Breast epithelium (tissue), 4 donors: ENCODE data around the gene CADPS2. TPM values are rescaled to one million over a fixed set of nuclear protein-coding genes. Genes with fewer than 3 reads are reported as not detected.

Source experiments
- DNase-seq, 2 donors: peaks; one replicate each; pipeline ENCODE4 v3.0.0-alpha.2; 2019; ENCODE audit warnings: low spot score in 2 of 2
- H3K27ac ChIP-seq, 2 donors: fragments of 200-600 bp; sonication (generic) in 1 of 2; one replicate each; pipeline ENCODE4 v1.5.1; 2016 to 2019; ENCODE audit warnings: mild to moderate bottlenecking in 1 of 2
- H3K27me3 ChIP-seq, 2 donors: fragments of 200-600 bp; sonication (generic) in 1 of 2; one replicate each; pipeline versions ENCODE4 v1.5.1 to v1.6.0; 2017 to 2019; ENCODE audit warnings: control low read depth in 1 of 2, mild to moderate bottlenecking in 1 of 2
- H3K36me3 ChIP-seq: fragments of 200-600 bp; one replicate; pipeline ENCODE4 v1.5.1; 2019
- H3K4me1 ChIP-seq, 2 donors: fragments of 200-600 bp; sonication (generic); one replicate each; pipeline ENCODE4 v1.5.1; 2016 to 2019; ENCODE audit warnings: control low read depth in 1 of 2
- H3K4me3 ChIP-seq, 3 donors: fragments of 200-600 bp; sonication (generic); 1 replicate in 2 of 3; 2 replicates in 1 of 3; pipeline ENCODE4 v1.5.1; 2016 to 2019; ENCODE audit warnings: mild to moderate bottlenecking in 3 of 3, moderate library complexity in 2 of 3
- H3K9me3 ChIP-seq, 2 donors: fragments of 200-600 bp; sonication (generic) in 1 of 2; one replicate each; pipeline ENCODE4 v1.5.1; 2016 to 2019; ENCODE audit warnings: control low read depth in 1 of 2
- CTCF ChIP-seq, 3 donors: fragments of 450-650 bp; IDR thresholded peaks; one replicate each; pipeline ENCODE4 v1.5.1; 2016 to 2017; ENCODE audit warnings: antibody characterized with exemption in 3 of 3, mild to moderate bottlenecking in 3 of 3, moderate library complexity in 3 of 3
- POLR2A ChIP-seq: fragments of 450-650 bp; IDR thresholded peaks from one replicate; pipeline ENCODE4 v1.6.1; 2016; ENCODE audit warnings: antibody characterized with exemption, mild to moderate bottlenecking, moderate library complexity
- POLR2AphosphoS5 ChIP-seq, 3 donors: sonication (generic); formaldehyde crosslinking; IDR thresholded peaks; one replicate each; pipeline ENCODE4 v1.6.1; 2017; ENCODE audit warnings: antibody characterized with exemption in 3 of 3
- intact Hi-C: fragments of 100-400 bp; cut with DNase I; formaldehyde crosslinking; loops from one replicate; pipeline ENCODE4 v1.15.1; 2023; ENCODE audit warnings: low total_unique reads
- total RNA-seq, 3 donors: library from RNA; depleted of rRNA; stranded (reverse); fragments of >200 nt; gene quantifications; one replicate each; pipeline ENCODE4 v1.1.0, GENCODE V29; 2016

CADPS2 gene
- total RNA-seq, 3 donors from 2014 or later, result 12.3 to 67.5 (median 66.5) TPM

- H3K36me3 ChIP-seq, result no peaks in the 10 kb centered on the region
- no peaks in the 10 kb centered on the region for H3K27me3 ChIP-seq
- no peak for DNase-seq
- H3K4me1 ChIP-seq, result no peaks in the 10 kb centered on the region
- intact Hi-C loops, result no loop called here
- no peak for TF ChIP-seq CTCF (IDR thresholded peaks at IDR 0.05)
- no peak for TF ChIP-seq POLR2A
- no peak for TF ChIP-seq POLR2AphosphoS5 (IDR thresholded peaks at IDR 0.05)
- H3K27ac ChIP-seq, result no peak overlapping the region
- H3K4me3 ChIP-seq, result no peak overlapping the region
- H3K9me3 ChIP-seq, result no peaks in the 10 kb centered on the region
These were observed 501.7 kb downstream of the CADPS2 start for GRCh38 chr7:122384528-122384927.

DNA sequence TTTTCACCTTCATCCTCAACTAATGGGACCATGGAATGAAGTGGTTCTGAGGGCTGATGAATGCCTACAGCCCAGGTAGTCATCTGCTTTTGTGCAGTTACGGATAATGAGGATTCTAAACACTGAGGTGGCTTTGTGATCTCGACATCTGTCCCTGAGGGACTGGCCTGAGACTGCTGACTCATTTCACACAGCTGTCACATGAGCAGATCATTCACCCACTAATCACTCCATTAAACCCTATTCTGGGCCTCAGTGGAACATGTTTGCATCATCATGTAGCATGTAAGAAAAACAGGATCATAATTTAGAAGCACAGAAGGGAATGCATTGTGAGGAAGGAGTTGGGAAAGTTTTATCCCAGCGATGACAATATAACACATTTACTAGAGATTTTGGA, 502.3 kb downstream of the CADPS2 start:
- no peaks in the 10 kb centered on the region for H3K36me3 ChIP-seq
- no peaks in the 10 kb centered on the region for H3K4me1 ChIP-seq
- no peak for DNase-seq
- intact Hi-C loops, result no loop called here
- no peak overlapping the region for H3K27ac ChIP-seq
- no peak overlapping the region for H3K4me3 ChIP-seq
- H3K9me3 ChIP-seq, result no peaks in the 10 kb centered on the region
- no peak for TF ChIP-seq CTCF (IDR thresholded peaks at IDR 0.05)
- no peak for TF ChIP-seq POLR2A
- no peak for TF ChIP-seq POLR2AphosphoS5 (IDR thresholded peaks at IDR 0.05)
- no peaks in the 10 kb centered on the region for H3K27me3 ChIP-seq

DNA sequence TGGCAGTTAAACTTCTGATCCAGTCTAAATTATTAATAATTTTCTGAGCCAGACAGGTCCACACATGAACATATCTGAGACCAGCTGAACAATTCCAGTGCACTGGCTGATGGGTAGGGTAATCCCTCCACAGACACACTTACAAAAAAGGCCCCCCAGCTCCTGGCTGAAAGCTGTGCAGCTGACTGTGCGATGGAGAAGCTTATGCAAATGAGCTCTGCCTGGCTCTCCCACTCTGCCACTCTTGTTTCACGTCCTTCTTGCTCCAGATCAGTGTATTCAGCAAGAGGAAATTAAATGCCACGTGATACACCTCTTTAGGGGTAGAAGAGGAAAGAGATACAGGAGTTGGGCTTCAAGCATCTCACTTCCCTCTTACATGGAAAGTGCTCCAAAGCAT, 505.3 kb downstream of the CADPS2 start:
- Histone ChIP-seq H3K4me3 (no peak overlapping the region), H3K27ac (no peak overlapping the region), H3K27me3 (no peaks in the 10 kb centered on the region), H3K36me3 (no peaks in the 10 kb centered on the region), H3K9me3 (no peaks in the 10 kb centered on the region), H3K4me1 (no peaks in the 10 kb centered on the region)
- intact Hi-C loops, result no loop called here
- no peak for DNase-seq
- TF ChIP-seq POLR2AphosphoS5 (IDR thresholded peaks at IDR 0.05), result no peak

DNA sequence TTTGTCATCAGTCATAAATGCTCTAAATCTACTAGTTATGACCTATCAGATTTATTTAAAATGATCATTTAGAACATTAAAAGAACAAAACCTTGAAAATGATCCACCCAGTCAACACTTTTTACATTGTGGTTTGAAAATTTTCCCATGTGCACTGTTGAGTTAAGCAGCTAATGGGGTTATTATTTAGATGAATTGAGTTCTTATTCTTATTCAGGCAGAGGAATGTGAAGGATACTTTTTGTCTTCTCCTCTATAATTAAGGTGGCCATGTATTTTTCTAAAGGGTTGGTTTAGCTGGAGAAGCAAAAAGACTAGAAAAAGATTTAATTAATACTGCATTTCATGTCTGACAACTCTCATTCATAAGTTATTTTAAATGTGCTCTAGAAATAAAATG, 506.8 kb downstream of the CADPS2 start:
- Histone ChIP-seq H3K4me1 (no peaks in the 10 kb centered on the region), H3K4me3 (no peak overlapping the region), H3K36me3 (no peaks in the 10 kb centered on the region), H3K9me3 (no peaks in the 10 kb centered on the region), H3K27ac (no peak overlapping the region), H3K27me3 (no peaks in the 10 kb centered on the region)
- intact Hi-C loops, result no loop called here
- TF ChIP-seq CTCF (IDR thresholded peaks at IDR 0.05), result no peak
- TF ChIP-seq POLR2A, result no peak
- no peak for TF ChIP-seq POLR2AphosphoS5 (IDR thresholded peaks at IDR 0.05)
- DNase-seq, result no peak

GRCh38 chr7:122369756-122370155, 516.5 kb downstream of the CADPS2 start:
- Histone ChIP-seq H3K9me3 (no peaks in the 10 kb centered on the region), H3K4me1 (no peaks in the 10 kb centered on the region), H3K27ac (no peak overlapping the region), H3K4me3 (no peak overlapping the region), H3K36me3 (no peaks in the 10 kb centered on the region), H3K27me3 (no peaks in the 10 kb centered on the region)
- intact Hi-C loops, result no loop called here
- no peak for DNase-seq
- TF ChIP-seq POLR2AphosphoS5 (IDR thresholded peaks at IDR 0.05), result no peak
- TF ChIP-seq CTCF (IDR thresholded peaks at IDR 0.05), result no peak
- TF ChIP-seq POLR2A, result no peak

- Histone ChIP-seq H3K4me3 (no peak overlapping the region), H3K27ac (no peak overlapping the region), H3K36me3 (no peaks in the 10 kb centered on the region), H3K9me3 (no peaks in the 10 kb centered on the region), H3K4me1 (no peaks in the 10 kb centered on the region), H3K27me3 (no peaks in the 10 kb centered on the region)
- no peak for DNase-seq
- intact Hi-C loops, result no loop called here
- TF ChIP-seq POLR2A (no peak), CTCF (IDR thresholded peaks at IDR 0.05) (no peak), POLR2AphosphoS5 (IDR thresholded peaks at IDR 0.05) (no peak)
These were observed 521.4 kb downstream of the CADPS2 start for GRCh38 chr7:122364761-122365280.
